CD4-positive, alpha-beta memory T cell (primary cell): Measurements from ENCODE around the gene POLE2. TPM values are rescaled to one million over a fixed set of nuclear protein-coding genes. Genes with fewer than 3 reads are reported as not detected.
"Not testable (repeated sequence)": the region's sequence is repeated elsewhere in the genome, so short reads cannot be mapped to it uniquely, and the experiment has no call there.

Experiments used
- CTCF ChIA-PET: fragments of 350-600 bp; sonication (Branson Sonifier 250); formaldehyde crosslinking; loops from one replicate; lab custom pipeline; 2021; ENCODE audit warnings: inconsistent platforms; ENCODE audit not compliant: partially characterized antibody; lab: Charles Lee
- POLR2A ChIA-PET: fragments of 350-600 bp; sonication (Branson Sonifier 250); formaldehyde crosslinking; loops from one replicate; lab custom pipeline; 2021; ENCODE audit not compliant: partially characterized antibody; lab: Charles Lee
- DNase-seq, 5 donors: peaks; one replicate each; pipeline versions ENCODE4 v3.0.0 to v3.0.0-alpha.2; 2020 to 2022; ENCODE audit warnings: mixed read lengths in 1 of 5
- H3K27ac ChIP-seq: one replicate; pipeline ENCODE4 v1.7.0; 2013; ENCODE audit warnings: low read depth, low read length
- H3K27me3 ChIP-seq: 2 replicates; pipeline ENCODE4 v1.7.0; 2013; ENCODE audit warnings: mild to moderate bottlenecking, low read length, moderate library complexity; ENCODE audit not compliant: insufficient read depth
- H3K36me3 ChIP-seq: 2 replicates; pipeline ENCODE4 v1.7.0; 2013; ENCODE audit warnings: mild to moderate bottlenecking, low read length, moderate library complexity; ENCODE audit not compliant: insufficient read depth
- H3K4me1 ChIP-seq: 2 replicates; pipeline ENCODE4 v1.7.0; 2013; ENCODE audit warnings: mild to moderate bottlenecking, low read length, moderate library complexity; ENCODE audit not compliant: insufficient read depth
- H3K4me3 ChIP-seq, 2 donors: one replicate each; pipeline ENCODE4 v1.7.0; 2013; ENCODE audit warnings: low read length in 2 of 2, mild to moderate bottlenecking in 1 of 2
- H3K9me3 ChIP-seq, 2 donors: one replicate each; pipeline ENCODE4 v1.7.0; 2013; ENCODE audit warnings: low read length in 2 of 2, control low read depth in 1 of 2; ENCODE audit not compliant: control insufficient read depth in 1 of 2
- H3K27ac Mint-ChIP-seq, 7 donors: one replicate each; pipeline ENCODE4 v1.8.0; 2020 to 2021; ENCODE audit warnings: mixed read lengths in 7 of 7, mild to moderate bottlenecking in 6 of 7, inconsistent platforms in 3 of 7, moderate library complexity in 3 of 7
- H3K27me3 Mint-ChIP-seq, 2 donors: one replicate each; pipeline ENCODE4 v1.8.0; 2020 to 2021; ENCODE audit warnings: mixed read lengths in 2 of 2
- H3K36me3 Mint-ChIP-seq, 2 donors: one replicate each; pipeline ENCODE4 v1.8.0; 2020 to 2021; ENCODE audit warnings: mixed read lengths in 2 of 2, inconsistent platforms in 1 of 2, mild to moderate bottlenecking in 1 of 2
- H3K4me1 Mint-ChIP-seq, 4 donors: one replicate each; pipeline ENCODE4 v1.8.0; 2020 to 2021; ENCODE audit warnings: mixed read lengths in 4 of 4, mild to moderate bottlenecking in 1 of 4
- H3K4me3 Mint-ChIP-seq, 8 donors: one replicate each; pipeline ENCODE4 v1.8.0; 2020 to 2021; ENCODE audit warnings: mixed read lengths in 8 of 8, mild to moderate bottlenecking in 7 of 8, moderate library complexity in 6 of 8, inconsistent platforms in 3 of 8
- H3K9me3 Mint-ChIP-seq, 8 donors: one replicate each; pipeline ENCODE4 v1.8.0; 2020 to 2021; ENCODE audit warnings: mixed read lengths in 8 of 8, mild to moderate bottlenecking in 5 of 8, inconsistent platforms in 3 of 8, moderate library complexity in 1 of 8
- intact Hi-C: fragments of 100-400 bp; cut with micrococcal nuclease; formaldehyde crosslinking; loops from one replicate; pipeline ENCODE4 v1.15.1; 2023
- polyA plus RNA-seq, 2 donors: library from polyadenylated mRNA; unstranded; fragments of 300-500 nt; fragmentation: Illumina TruSeq; gene quantifications; one replicate each; pipeline ENCODE4 v1.2.3, GENCODE V29; 2021
- total RNA-seq, 2 experiments: library from RNA; stranded (reverse); gene quantifications; one replicate each; pipeline ENCODE4 v1.2.3, GENCODE V29; 2021

The POLE2 gene
- total and polyA plus RNA-seq, 4 experiments from 2014 or later: 1.6 to 3.1 (median 2.0) TPM

- Histone ChIP-seq H3K27me3 (no peaks in the 10 kb centered on the region), H3K4me3 (no peak overlapping the region), H3K27ac (no peak overlapping the region), H3K4me1 (no peaks in the 10 kb centered on the region), H3K9me3 (no peaks in the 10 kb centered on the region), H3K36me3 (no peaks in the 10 kb centered on the region)
- H3K9me3 Mint-ChIP-seq: peaks cover 0 to 2% (median 0%) of the 10 kb centered on the region in 8 donors
- intact Hi-C loops: no loop called here
- no peak overlapping the region for H3K4me3 Mint-ChIP-seq
- peak overlapping the region in 1 of 7 donors; percentile 19 for H3K27ac Mint-ChIP-seq
- peaks cover 36 to 50% of the 10 kb centered on the region in 2 donors for H3K36me3 Mint-ChIP-seq
- ChIA-PET CTCF (interaction anchor here (1.6 kb wide), 1 partner anchor 9 kb away, joined by 3 read pairs; no protein-coding TSS in a partner anchor), POLR2A (no interaction called here)
- H3K27me3 Mint-ChIP-seq: no peaks in the 10 kb centered on the region
- no peaks in the 10 kb centered on the region for H3K4me1 Mint-ChIP-seq
- no peak for DNase-seq
These were observed 32.7 kb upstream of the POLE2 start for GRCh38 chr14:49720744-49721143.

- intact Hi-C loops, CTCF ChIA-PET, H3K27me3 ChIP-seq: not testable (repeated sequence)
These were observed 23.0 kb upstream of the POLE2 start for GRCh38 chr14:49710993-49711392.

GRCh38 chr14:49704471-49704870, 16.5 kb upstream of the POLE2 start:
- Mint-ChIP-seq H3K36me3 (peaks cover 9 to 11% of the 10 kb centered on the region in 2 donors), H3K4me1 (peaks cover 2 to 12% (median 3%) of the 10 kb centered on the region in 4 donors)
- H3K4me3 ChIP-seq, H3K27me3 ChIP-seq, H3K27ac Mint-ChIP-seq, H3K9me3 ChIP-seq, H3K27ac ChIP-seq, H3K4me1 ChIP-seq, intact Hi-C loops, H3K9me3 Mint-ChIP-seq, H3K4me3 Mint-ChIP-seq, DNase-seq, H3K36me3 ChIP-seq, H3K27me3 Mint-ChIP-seq, CTCF ChIA-PET: not testable (repeated sequence)
- POLR2A ChIA-PET: interaction anchor here (0.6 kb wide), 1 partner anchor 16 kb away, joined by 3 read pairs; the partner anchor contains the start of gene POLE2

More at GRCh38 chr14:49710993-49711392, 23.0 kb upstream of the POLE2 start:
- H3K4me3 ChIP-seq, POLR2A ChIA-PET, H3K36me3 ChIP-seq, H3K27ac Mint-ChIP-seq, H3K4me1 ChIP-seq, H3K27ac ChIP-seq, H3K4me3 Mint-ChIP-seq, H3K9me3 ChIP-seq, H3K9me3 Mint-ChIP-seq, DNase-seq, H3K4me1 Mint-ChIP-seq, H3K27me3 Mint-ChIP-seq: not testable (repeated sequence)
- peaks cover 8 to 11% of the 10 kb centered on the region in 2 donors for H3K36me3 Mint-ChIP-seq

GRCh38 chr14:49703965-49704364, 16.0 kb upstream of the POLE2 start:
- Mint-ChIP-seq H3K9me3 (no peaks in the 10 kb centered on the region), H3K36me3 (peaks cover 7 to 12% of the 10 kb centered on the region in 2 donors), H3K4me3 (no peak overlapping the region), H3K27ac (peak overlapping the region in 1 of 7 donors; percentile 60), H3K27me3 (no peaks in the 10 kb centered on the region), H3K4me1 (peaks cover 2 to 12% (median 3%) of the 10 kb centered on the region in 4 donors)
- Histone ChIP-seq H3K4me3 (no peak overlapping the region), H3K4me1 (no peaks in the 10 kb centered on the region), H3K27ac (no peak overlapping the region), H3K27me3 (no peaks in the 10 kb centered on the region), H3K9me3 (no peaks in the 10 kb centered on the region), H3K36me3 (no peaks in the 10 kb centered on the region)
- CTCF ChIA-PET: no interaction called here
- POLR2A ChIA-PET: no interaction called here
- intact Hi-C loops: no loop called here
- no peak for DNase-seq

- intact Hi-C loops: no loop called here
- Histone ChIP-seq H3K27ac (no peak overlapping the region), H3K9me3 (no peaks in the 10 kb centered on the region), H3K27me3 (no peaks in the 10 kb centered on the region), H3K4me3 (no peak overlapping the region), H3K4me1 (no peaks in the 10 kb centered on the region), H3K36me3 (no peaks in the 10 kb centered on the region)
- Mint-ChIP-seq H3K36me3 (peaks cover 7 to 12% of the 10 kb centered on the region in 2 donors), H3K9me3 (no peaks in the 10 kb centered on the region), H3K4me1 (peaks cover 2 to 12% (median 3%) of the 10 kb centered on the region in 4 donors), H3K27me3 (no peaks in the 10 kb centered on the region), H3K4me3 (no peak overlapping the region), H3K27ac (no peak overlapping the region)
- CTCF ChIA-PET: interaction anchor here (0.8 kb wide), 1 partner anchor 27 kb away, joined by 3 read pairs; no protein-coding TSS in a partner anchor
- POLR2A ChIA-PET: no interaction called here
- no peak for DNase-seq
These were observed 14.7 kb upstream of the POLE2 start for GRCh38 chr14:49702725-49703124.

GRCh38 chr14:49693735-49694124, 5.7 kb upstream of the POLE2 start:
- CTCF ChIA-PET, H3K36me3 Mint-ChIP-seq, DNase-seq, H3K27ac ChIP-seq, H3K9me3 Mint-ChIP-seq, H3K9me3 ChIP-seq, H3K36me3 ChIP-seq, H3K4me3 ChIP-seq, H3K27me3 Mint-ChIP-seq, H3K27me3 ChIP-seq: not testable (repeated sequence)
- Mint-ChIP-seq H3K4me3 (peak overlapping the region; percentile 64 to 95 (median 90)), H3K4me1 (peaks cover 20 to 32% (median 23%) of the 10 kb centered on the region in 4 donors), H3K27ac (peak overlapping the region in 3 of 7 donors; percentile 76 to 94 (median 77))
- peaks cover 17% of the 10 kb centered on the region for H3K4me1 ChIP-seq
- intact Hi-C loops: loop anchor here (1.0 to 5.0 kb wide), 3 partner anchors 59 to 159 kb away; partner anchors contain the start of genes KLHDC2 and NEMF
- POLR2A ChIA-PET: interaction anchor here (0.6 to 3.2 kb wide), 7 partner anchors 12 to 618 kb away, joined by 3 to 26 read pairs (median 3); partner anchors contain the start of genes DMAC2L, DNAAF2, KLHDC2 and L2HGDH

GRCh38 chr14:49692811-49693734, 5.1 kb upstream of the POLE2 start, which contains the start of gene KLHDC1:
KLHDC1 (plus strand) TSS chr14:49693120; CDS start chr14:49693195, 75 bp downstream.
- Mint-ChIP-seq H3K36me3 (peaks cover 0 to 5% of the 10 kb centered on the region in 2 donors), H3K4me1 (peaks cover 23 to 38% (median 25%) of the 10 kb centered on the region in 4 donors), H3K9me3 (no peaks in the 10 kb centered on the region), H3K27me3 (no peaks in the 10 kb centered on the region), H3K4me3 (peak within 1 kb of the TSS; percentile 87 to 99 (median 90)), H3K27ac (peak within 1 kb of the TSS; percentile 77 to 96 (median 93))
- DNase-seq: peak; percentile 77 to 83 (median 79)
- Histone ChIP-seq H3K27ac (peak within 1 kb of the TSS; percentile 64), H3K4me1 (peaks cover 23% of the 10 kb centered on the region), H3K36me3 (no peaks in the 10 kb centered on the region), H3K9me3 (no peaks in the 10 kb centered on the region), H3K27me3 (no peaks in the 10 kb centered on the region), H3K4me3 (peak within 1 kb of the TSS; percentile 49 to 72)
- ChIA-PET CTCF (interaction anchor here (0.8 to 2.2 kb wide), 6 partner anchors 58 to 1167 kb away, joined by 3 to 6 read pairs (median 4); partner anchors contain the start of genes KLHDC2 and RPS29), POLR2A (interaction anchor here (0.9 to 3.2 kb wide), 12 partner anchors 8 to 619 kb away, joined by 3 to 26 read pairs (median 3); partner anchors contain the start of genes DMAC2L, DNAAF2, KLHDC2 and L2HGDH)
- intact Hi-C loops: loop anchor here (1.0 to 5.0 kb wide), 3 partner anchors 59 to 159 kb away; partner anchors contain the start of genes KLHDC2 and NEMF
